PFSK-1 (cell line): ENCODE measurements around the gene KCNQ5.

ENCODE experiments used
- FOXP2 ChIP-seq: optimal IDR thresholded peaks from 2 replicates; pipeline ENCODE3; 2011; ENCODE audit warnings: borderline replicate concordance, control low read depth, inconsistent platforms; ENCODE audit not compliant: insufficient read depth; ENCODE audit errors: extremely low read length, extremely low read depth
- POLR2AphosphoS5 ChIP-seq: IDR thresholded peaks from 2 replicates; pipeline ENCODE4 v1.6.1; 2012; ENCODE audit warnings: low read depth, mild to moderate bottlenecking, control low read depth, low read length, moderate library complexity
- REST ChIP-seq, 2 experiments: IDR thresholded peaks; 2 replicates each; pipeline versions ENCODE4 v1.6.1 to v1.8.0; 2011 to 2012; ENCODE audit warnings: low read depth in 2 of 2, low read length in 2 of 2, control low read depth in 1 of 2, inconsistent platforms in 1 of 2, mild to moderate bottlenecking in 1 of 2, moderate library complexity in 1 of 2; ENCODE audit not compliant: insufficient read depth in 1 of 2
- SIN3A ChIP-seq: IDR thresholded peaks from 2 replicates; pipeline ENCODE4 v1.6.1; 2012; ENCODE audit warnings: mild to moderate bottlenecking, low read length, moderate library complexity, borderline replicate concordance; ENCODE audit not compliant: insufficient read depth
- TAF1 ChIP-seq: IDR thresholded peaks from 2 replicates; pipeline ENCODE4 v1.6.1; 2012; ENCODE audit warnings: low read length, control low read depth, borderline replicate concordance; ENCODE audit not compliant: insufficient read depth

- no peak for TF ChIP-seq TAF1
- TF ChIP-seq POLR2AphosphoS5, result no peak
- TF ChIP-seq REST (IDR thresholded peaks at IDR 0.05; ENCODE audit: insufficient read depth in 1 of 2, low read depth in 2 of 2, low read length in 2 of 2), result no peak
- TF ChIP-seq SIN3A, result no peak
- no peak for TF ChIP-seq FOXP2
These were observed 30.4 kb downstream of the KCNQ5 start for GRCh38 chr6:72651967-72652956.
